ENCODE data around the gene DDX54.
"Not testable (repeated sequence)": the region's sequence is repeated elsewhere in the genome, so short reads cannot be mapped to it uniquely, and the experiment has no call there.

The DDX54 gene

GRCh38 chr12:113120670-113121370 is 64.5 kb downstream of the DDX54 start:
- no peak for DNase-seq
- Histone ChIP-seq H3K36me3 (no peaks in the 10 kb centered on the region), H3K4me3 (no peak overlapping the region), H3K4me1 (no peaks in the 10 kb centered on the region), H3K27ac (no peak overlapping the region), H3K9me3 (no peaks in the 10 kb centered on the region), H3K27me3 (peaks cover 0 to 39% of the 10 kb centered on the region in 2 donors)
- intact Hi-C loops (cut with DNase I; ENCODE audit: low total_unique reads): no loop called here
- TF ChIP-seq CTCF (IDR thresholded peaks at IDR 0.05): no peak

- TF ChIP-seq CTCF (IDR thresholded peaks at IDR 0.05): no peak
- intact Hi-C loops (cut with DNase I; ENCODE audit: low total_unique reads): no loop called here
- Histone ChIP-seq H3K4me3 (no peak overlapping the region), H3K27ac (no peak overlapping the region), H3K27me3 (peaks cover 0 to 45% of the 10 kb centered on the region in 2 donors), H3K4me1 (no peaks in the 10 kb centered on the region), H3K9me3 (no peaks in the 10 kb centered on the region), H3K36me3 (no peaks in the 10 kb centered on the region)
- DNase-seq: no peak
These were observed 65.2 kb downstream of the DDX54 start for GRCh38 chr12:113119980-113120669.

- TF ChIP-seq CTCF (IDR thresholded peaks at IDR 0.05): no peak
- H3K36me3 ChIP-seq: no peaks in the 10 kb centered on the region
- DNase-seq: no peak
- intact Hi-C loops (cut with DNase I; ENCODE audit: low total_unique reads): no loop called here
- H3K27ac ChIP-seq: no peak overlapping the region
- H3K4me3 ChIP-seq: no peak overlapping the region
- no peaks in the 10 kb centered on the region for H3K9me3 ChIP-seq
- H3K4me1 ChIP-seq: no peaks in the 10 kb centered on the region
- peaks cover 0 to 65% of the 10 kb centered on the region in 2 donors for H3K27me3 ChIP-seq
These were observed 67.1 kb downstream of the DDX54 start for GRCh38 chr12:113118142-113118541.

- H3K36me3 ChIP-seq; H3K9me3 ChIP-seq; intact Hi-C loops (cut with DNase I; ENCODE audit: low total_unique reads); DNase-seq; H3K27ac ChIP-seq; H3K4me1 ChIP-seq; H3K4me3 ChIP-seq: not testable (repeated sequence)
- H3K27me3 ChIP-seq: peaks cover 0 to 69% of the 10 kb centered on the region in 2 donors
These were observed 67.6 kb downstream of the DDX54 start for GRCh38 chr12:113117684-113118083.

- intact Hi-C loops (cut with DNase I; ENCODE audit: low total_unique reads): no loop called here
- Histone ChIP-seq H3K27me3 (peaks cover 0 to 76% of the 10 kb centered on the region in 2 donors), H3K36me3 (no peaks in the 10 kb centered on the region), H3K9me3 (no peaks in the 10 kb centered on the region), H3K27ac (no peak overlapping the region), H3K4me3 (no peak overlapping the region), H3K4me1 (no peaks in the 10 kb centered on the region)
- DNase-seq: no peak
- TF ChIP-seq CTCF (IDR thresholded peaks at IDR 0.05): no peak
These were observed 68.4 kb downstream of the DDX54 start for GRCh38 chr12:113116875-113117274.

- no peak overlapping the region for H3K4me3 ChIP-seq
- H3K4me1 ChIP-seq: no peaks in the 10 kb centered on the region
- H3K9me3 ChIP-seq: no peaks in the 10 kb centered on the region
- TF ChIP-seq CTCF (IDR thresholded peaks at IDR 0.05): no peak
- H3K27ac ChIP-seq: no peak overlapping the region
- H3K36me3 ChIP-seq: no peaks in the 10 kb centered on the region
- DNase-seq: no peak
- intact Hi-C loops (cut with DNase I; ENCODE audit: low total_unique reads): no loop called here
- peaks cover 0 to 71% of the 10 kb centered on the region in 2 donors for H3K27me3 ChIP-seq
These were observed 69.7 kb downstream of the DDX54 start for GRCh38 chr12:113115455-113116126.
